ENCODE results near the gene SCNN1B.
"Not testable (repeated sequence)": the region's sequence is repeated elsewhere in the genome, so short reads cannot be mapped to it uniquely, and the experiment has no call there.

The SCNN1B gene

GRCh38 chr16:23355106-23355670 is 53.1 kb downstream of the SCNN1B start:
- no peak for DNase-seq

GRCh38 chr16:23356941-23357340 is 54.8 kb downstream of the SCNN1B start:
- no peak for DNase-seq

DNA sequence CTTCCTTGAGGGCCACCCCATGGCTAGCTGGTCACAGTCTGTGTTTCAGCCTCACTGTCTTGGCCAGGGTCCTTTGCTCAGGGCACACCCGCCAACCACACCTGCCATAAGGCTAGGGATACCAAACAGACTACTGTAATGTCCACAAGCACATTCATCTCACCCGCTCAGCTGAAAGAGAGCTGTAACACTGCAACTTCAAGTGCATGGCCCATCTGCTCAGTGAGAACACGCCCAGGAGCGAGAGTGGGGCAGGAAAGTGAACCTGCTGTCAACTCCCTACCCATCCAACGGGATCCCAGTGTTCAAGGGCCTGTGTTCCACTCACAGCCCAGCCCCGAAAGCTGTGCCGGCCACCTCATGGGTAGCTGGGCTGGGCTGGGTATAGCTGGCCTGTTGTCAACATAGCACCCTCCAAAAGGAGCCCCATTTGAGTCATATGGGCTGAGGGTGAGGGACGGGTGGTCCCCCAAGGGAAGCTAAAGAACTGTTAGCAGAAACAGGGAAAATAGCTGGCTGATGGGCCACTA is 55.7 kb downstream of the SCNN1B start:
- DNase-seq: no peak

DNA sequence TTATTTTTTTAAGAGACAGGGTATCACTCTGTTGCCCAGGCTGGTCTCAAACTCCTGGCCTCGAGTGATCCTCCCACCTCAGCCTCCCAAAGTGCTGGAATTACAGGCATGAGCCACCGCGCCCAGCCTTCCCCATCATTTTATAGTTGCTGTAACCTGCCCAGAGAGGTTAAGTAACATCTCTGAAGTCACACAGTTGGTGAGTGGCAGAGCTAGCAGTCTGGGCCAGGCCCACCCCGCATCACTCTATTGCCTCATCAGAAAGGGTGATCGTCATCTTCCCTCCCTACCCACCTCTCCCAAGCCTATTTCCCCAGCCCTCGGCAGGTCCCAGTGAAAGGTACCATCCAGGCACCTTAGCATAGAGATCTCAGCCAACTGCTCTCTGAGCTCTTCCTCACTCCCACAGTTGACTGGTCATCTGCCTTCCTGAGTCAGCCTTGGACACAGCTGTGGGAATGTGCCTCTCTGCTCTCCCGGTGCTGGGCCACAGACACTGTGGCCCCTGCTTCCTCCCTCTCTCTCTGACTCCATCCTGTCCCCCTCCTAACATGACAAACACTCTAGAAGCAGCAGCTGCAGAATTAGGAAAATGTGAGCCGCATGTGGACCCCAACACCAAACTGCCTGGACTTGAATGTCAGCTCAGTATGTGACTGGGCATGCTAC is 57.1 kb downstream of the SCNN1B start:
- no peak for DNase-seq

DNA sequence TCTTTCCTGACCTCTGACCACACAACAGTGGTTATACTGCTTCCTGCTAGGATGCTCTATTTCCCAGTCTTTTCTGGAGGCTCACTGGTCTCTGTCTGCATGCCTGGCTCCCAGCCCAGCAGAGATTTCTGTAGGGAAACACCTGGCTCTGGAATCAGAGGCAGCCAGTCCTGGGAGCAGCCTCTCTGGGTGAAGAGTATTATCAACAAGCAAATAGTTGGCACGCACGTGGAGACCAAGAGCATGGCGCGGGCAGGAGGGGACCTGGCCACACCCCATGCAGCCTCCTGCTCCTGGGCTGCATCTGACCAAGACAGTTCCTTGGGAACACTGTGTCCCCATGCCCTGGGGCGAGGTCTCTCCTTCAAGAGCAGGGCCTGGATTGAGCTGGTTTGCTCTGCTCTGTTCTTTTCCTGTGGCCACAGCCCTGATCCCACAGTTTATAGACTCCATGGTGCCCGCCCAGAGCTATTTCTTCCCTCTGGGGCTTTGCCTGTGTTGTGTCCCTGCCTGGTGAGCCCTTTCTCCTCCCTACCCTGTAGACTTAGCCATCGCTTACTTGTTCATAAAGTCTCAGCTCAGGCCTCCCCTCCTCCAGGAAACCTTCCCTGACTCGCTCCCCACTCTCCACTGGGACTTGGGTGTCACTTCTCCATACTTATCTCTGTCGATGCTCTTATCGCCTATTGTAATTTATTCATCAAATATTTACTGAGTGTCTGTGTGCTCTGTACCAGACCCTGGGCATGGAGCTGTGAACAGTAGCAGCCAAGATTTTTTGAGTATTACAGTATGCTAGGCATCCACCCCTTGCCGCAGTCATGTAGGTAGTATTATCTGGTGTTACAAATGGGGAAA is 60.6 kb downstream of the SCNN1B start:
- no peak for DNase-seq

DNA sequence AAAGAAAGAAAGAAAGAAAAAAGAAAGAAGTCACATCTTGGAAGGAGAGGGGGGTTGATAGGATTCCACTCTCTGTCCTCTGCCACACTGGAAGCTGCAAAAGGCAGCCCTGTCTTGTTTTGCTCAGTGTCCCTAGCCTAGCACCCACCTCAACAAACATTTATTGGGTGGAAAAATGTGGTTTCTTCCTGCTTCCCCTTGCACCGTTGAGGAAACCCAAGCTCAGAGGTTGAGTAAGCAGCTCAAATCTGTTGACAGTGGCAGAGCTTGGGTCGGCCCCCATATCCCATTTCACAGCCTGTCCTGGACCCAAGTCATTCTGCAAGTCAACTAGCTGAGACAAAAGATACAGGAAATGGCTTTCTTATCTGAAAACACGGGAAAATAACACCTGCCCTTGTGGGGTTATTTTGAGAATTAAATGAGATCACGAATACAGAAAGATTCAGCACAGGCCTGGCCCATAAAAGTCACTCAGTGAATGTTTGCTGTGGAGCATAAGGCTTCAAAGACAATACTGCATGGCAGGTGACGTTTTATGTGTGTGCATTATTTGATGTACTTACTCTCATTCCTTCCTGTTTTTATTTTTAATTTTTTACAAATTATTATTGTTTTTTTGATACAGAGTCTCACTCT is 63.6 kb downstream of the SCNN1B start:
- DNase-seq: no peak

DNA sequence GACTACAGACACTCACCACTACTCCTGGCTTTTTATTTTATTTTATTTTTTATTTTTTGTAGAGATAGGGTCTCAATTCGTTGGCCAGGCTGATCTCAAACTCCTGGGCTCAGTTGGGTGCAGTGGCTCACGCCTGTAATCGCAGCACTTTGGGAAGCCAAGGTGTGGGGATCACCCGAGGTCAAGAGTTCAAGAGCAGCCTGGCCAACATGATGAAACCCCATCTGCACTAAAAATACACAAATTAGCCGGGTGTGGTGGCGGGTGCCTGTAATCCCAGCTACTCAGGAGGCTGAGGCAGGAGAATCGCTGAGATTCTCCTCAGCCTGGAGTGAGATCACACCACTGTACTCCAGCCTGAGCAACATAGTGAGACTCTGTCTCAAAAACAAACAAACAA is 64.2 kb downstream of the SCNN1B start:
- DNase-seq: not testable (repeated sequence)

DNA sequence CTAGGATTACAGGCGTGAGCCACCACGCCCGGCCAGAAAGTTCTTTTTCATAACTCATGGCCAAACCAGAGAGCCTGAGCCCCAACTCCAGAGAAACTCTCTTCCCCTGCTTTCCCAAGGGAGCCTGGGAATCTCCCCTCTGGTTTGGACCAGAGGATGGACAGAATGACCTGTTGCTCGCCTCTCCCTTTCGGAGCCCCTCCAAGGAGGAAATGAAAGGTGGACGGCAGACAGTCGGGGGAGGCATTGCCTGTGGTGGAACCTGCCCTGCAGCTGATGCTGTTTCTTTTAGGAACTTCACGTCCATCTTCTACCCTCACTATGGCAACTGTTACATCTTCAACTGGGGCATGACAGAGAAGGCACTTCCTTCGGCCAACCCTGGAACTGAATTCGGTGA is 65.5 kb downstream of the SCNN1B start:
- DNase-seq: no peak

DNA sequence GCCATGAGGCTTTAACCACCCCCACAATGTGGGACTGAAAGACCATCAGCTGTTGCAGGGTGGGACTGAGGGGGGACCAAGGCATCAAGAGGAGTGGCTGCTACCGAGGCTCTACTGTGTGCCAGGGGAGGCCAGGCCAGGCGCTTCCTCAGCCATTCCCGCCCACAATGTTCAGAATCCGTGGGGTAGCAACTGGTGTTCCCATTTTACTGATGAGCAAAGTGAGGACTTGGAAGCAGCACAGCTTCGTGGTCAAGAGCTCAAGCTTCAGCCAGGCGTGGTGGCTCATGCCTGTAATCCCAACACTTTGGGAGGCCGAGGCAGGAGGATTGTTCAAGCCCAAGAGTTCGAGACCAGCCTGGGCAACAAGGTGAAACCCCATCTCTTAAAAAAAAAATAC is 65.9 kb downstream of the SCNN1B start:
- DNase-seq: no peak

GRCh38 chr16:23368469-23368868 is 66.4 kb downstream of the SCNN1B start:
- no peak for DNase-seq

DNA sequence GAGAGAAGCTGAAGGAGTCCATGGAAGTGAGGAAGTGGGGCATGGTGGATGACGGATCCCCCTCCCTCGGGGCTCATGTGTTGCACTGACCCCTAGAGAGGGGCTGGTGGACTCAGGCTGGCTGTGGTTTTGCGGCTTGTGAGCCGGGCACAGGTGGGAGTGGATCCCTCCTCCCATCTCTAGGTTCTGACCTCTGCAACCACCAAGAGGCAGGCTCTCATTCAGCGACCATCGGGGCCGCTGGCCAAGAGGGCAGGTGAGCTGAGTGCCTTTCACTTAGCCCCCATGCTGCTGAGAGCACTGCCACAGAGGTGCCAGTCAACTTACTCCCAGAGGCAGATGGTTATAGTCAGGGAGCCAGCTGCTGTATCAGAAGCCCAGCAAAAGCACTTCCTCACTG is 67.3 kb downstream of the SCNN1B start:
- no peak for DNase-seq

DNA sequence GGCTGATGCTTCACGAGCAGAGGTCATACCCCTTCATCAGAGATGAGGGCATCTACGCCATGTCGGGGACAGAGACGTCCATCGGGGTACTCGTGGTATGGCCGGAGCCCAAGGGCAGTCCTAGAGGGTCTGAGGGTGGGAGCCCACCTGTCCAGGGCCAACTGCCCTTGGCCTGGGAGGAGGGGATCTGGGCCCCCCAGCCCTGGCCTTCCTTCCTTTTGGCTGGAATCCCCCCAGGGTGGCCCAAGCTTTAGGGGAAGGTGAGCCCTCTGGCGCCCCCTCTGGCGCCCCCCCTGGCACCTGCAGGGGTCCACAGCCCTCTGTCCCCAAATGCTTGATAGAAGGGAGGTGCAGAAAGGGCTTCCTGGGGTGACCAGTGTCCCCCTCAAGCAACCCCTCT is 69.3 kb downstream of the SCNN1B start:
- DNase-seq: no peak

- DNase-seq: no peak
Measured at GRCh38 chr16:23373436-23374219, 71.5 kb downstream of the SCNN1B start.

DNA sequence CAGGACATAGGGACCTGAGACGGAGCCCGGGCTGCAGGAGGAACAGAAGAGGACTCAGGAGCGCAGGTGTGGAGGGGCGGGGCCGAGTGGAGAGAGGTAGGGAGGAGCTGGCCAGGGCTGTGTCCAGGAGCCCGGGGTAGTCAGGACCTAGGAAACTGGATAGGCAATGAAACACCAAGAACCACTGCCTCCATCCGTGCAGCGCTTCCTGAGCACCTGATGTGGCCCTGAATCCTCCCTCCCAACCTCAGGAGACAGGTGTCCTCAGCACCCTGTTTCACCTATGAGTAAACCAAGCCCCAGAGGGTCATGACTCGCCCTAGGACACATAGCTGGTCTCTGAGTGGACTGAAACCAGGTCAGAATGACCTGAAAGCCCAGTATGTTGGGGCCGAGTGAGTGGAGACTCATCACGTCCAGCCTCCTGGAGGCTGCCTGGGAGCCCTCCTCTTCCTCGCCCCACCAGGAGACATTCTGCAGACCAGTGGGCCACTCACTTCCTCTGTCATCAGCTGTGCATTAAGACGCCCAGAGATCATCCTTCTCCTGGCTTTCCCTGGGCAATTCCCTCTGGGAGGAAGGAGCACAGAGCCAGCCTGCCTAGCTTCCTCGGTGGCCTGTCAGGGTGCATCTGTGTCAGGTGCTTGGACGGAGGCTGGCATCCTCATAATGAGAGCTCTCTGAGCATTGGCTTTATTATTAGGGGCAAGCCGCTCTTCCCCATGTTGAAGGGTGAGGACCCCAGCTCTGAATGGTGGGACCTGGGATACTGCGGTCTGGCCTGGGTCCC is 72.8 kb downstream of the SCNN1B start:
- no peak for DNase-seq

DNA sequence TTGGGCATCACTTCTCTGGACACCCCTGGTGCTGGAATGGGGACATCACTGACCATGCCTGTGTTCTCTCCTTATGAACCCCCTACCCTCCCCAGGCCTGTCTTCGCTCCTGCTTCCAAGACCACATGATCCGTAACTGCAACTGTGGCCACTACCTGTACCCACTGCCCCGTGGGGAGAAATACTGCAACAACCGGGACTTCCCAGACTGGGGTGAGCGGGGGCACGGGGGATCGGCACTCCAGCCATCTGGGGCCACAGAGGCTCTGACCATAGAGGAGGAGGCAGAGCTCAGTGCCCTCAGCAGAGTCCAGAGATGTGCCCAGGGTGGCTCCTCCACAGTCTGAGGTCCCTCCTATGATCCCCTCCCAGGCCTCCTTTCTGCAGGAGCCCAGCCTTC is 73.5 kb downstream of the SCNN1B start:
- no peak for DNase-seq

- DNase-seq: no peak
Measured at GRCh38 chr16:23377071-23377931, 75.2 kb downstream of the SCNN1B start.

- no peak for DNase-seq
Measured at GRCh38 chr16:23378256-23378655, 76.2 kb downstream of the SCNN1B start.

- no peak for DNase-seq
Measured at GRCh38 chr16:23378921-23379320, 76.8 kb downstream of the SCNN1B start.

DNA sequence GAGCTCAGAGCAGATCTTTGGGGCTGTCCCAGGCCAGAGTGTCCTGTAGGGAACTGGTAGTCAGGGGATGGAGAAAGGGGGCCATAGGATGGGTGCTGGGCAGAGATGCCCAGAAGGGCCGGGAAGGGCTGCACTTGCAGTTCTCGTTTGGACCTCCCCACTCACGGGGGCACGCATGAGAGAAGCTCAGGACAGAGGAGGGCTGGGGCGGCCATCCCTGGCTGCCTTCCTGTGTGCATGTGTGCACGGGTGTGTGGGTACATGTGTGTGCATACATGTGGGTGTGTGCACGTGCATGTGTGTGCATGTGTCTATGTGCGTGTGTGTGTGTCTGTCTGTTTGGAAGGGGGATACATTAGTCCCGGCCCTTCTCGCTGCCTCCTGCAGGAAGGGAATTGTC is 77.6 kb downstream of the SCNN1B start:
- DNase-seq: no peak

- DNase-seq: no peak
Measured at GRCh38 chr16:23380501-23380951, 78.4 kb downstream of the SCNN1B start.

DNA sequence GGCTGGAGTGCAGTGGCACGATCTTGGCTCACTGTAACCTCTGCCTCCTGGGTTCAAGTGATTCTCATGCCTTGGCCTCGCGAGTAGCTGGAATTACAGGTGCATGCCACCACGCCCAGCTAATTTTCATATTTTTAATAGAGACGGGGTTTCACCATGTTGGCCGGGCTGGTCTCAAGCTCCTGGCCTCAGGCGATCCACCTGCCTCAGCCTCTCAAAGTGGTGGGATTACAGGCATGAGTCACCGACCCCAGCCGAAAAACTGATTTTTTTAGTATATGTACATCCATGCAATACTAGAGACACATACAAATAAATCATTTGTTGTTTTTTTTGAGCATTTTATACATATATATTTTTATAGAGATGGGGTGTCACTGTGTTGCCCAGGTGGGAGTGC is 79.6 kb downstream of the SCNN1B start:
- DNase-seq: not testable (repeated sequence)

Measured in stimulated activated naive CD4-positive, alpha-beta T cell treated with Interleukin-2 at 50 U/mL for 16 hours (primary cell).